ACC112 (cell line): ENCODE results near the gene NEU2.
"Not testable (repeated sequence)": the region's sequence is repeated elsewhere in the genome, so short reads cannot be mapped to it uniquely, and the experiment has no call there.

Experiments
- H2AFZ ChIP-seq: fragments of 200-600 bp; sonication (generic); one replicate; pipeline ENCODE4 v1.6.0; 2017; ENCODE audit warnings: antibody characterized with exemption, low read length; ENCODE audit not compliant: unreplicated experiment
- H3K27ac ChIP-seq: fragments of 200-600 bp; sonication (generic); 2 replicates; pipeline ENCODE4 v1.5.1; 2014; ENCODE audit warnings: low read depth, mild to moderate bottlenecking, antibody characterized with exemption, low read length, moderate library complexity
- H3K27me3 ChIP-seq: fragments of 200-600 bp; sonication (generic); 2 replicates; pipeline ENCODE4 v1.6.1; 2014; ENCODE audit warnings: mild to moderate bottlenecking, antibody characterized with exemption, low read length, moderate library complexity, mixed read lengths; ENCODE audit not compliant: insufficient read depth
- H3K36me3 ChIP-seq: fragments of 200-600 bp; sonication (generic); 2 replicates; pipeline ENCODE4 v1.6.1; 2016; ENCODE audit warnings: mild to moderate bottlenecking, antibody characterized with exemption, low read length, moderate library complexity, mixed read lengths; ENCODE audit not compliant: insufficient read depth
- H3K4me1 ChIP-seq: fragments of 200-600 bp; sonication (generic); one replicate; pipeline ENCODE4 v1.6.1; 2016; ENCODE audit warnings: low read length, mixed read lengths; ENCODE audit not compliant: insufficient read depth, unreplicated experiment, control insufficient read depth
- H3K4me3 ChIP-seq: fragments of 200-600 bp; sonication (generic); 2 replicates; pipeline ENCODE4 v1.5.1; 2014; ENCODE audit warnings: mild to moderate bottlenecking, low read depth, low read length
- H3K79me2 ChIP-seq: fragments of 200-600 bp; sonication (generic); one replicate; pipeline ENCODE4 v1.6.0; 2016; ENCODE audit warnings: low read length; ENCODE audit not compliant: control insufficient read depth, unreplicated experiment, insufficient read depth

NEU2 gene

GRCh38 chr2:233011702-233012131 is 20.8 kb upstream of the NEU2 start:
- Histone ChIP-seq H2AFZ (no peak overlapping the region), H3K27ac (no peak overlapping the region), H3K4me1 (no peaks in the 10 kb centered on the region), H3K27me3 (no peaks in the 10 kb centered on the region), H3K36me3 (no peaks in the 10 kb centered on the region), H3K79me2 (no peaks in the 10 kb centered on the region), H3K4me3 (no peak overlapping the region)

GRCh38 chr2:233012301-233012971 is 20.0 kb upstream of the NEU2 start:
- Histone ChIP-seq H3K27ac (no peak overlapping the region), H3K27me3 (no peaks in the 10 kb centered on the region)

GRCh38 chr2:233013027-233013461 is 19.4 kb upstream of the NEU2 start, which contains the start of gene NGEF:
NGEF (minus strand) TSS chr2:233013256; CDS start chr2:232974890, 38,366 bp downstream.
- no peak within 1 kb of the TSS for H3K27ac ChIP-seq
- no peak within 1 kb of the TSS for H3K4me3 ChIP-seq
- no peaks in the 10 kb centered on the region for H3K4me1 ChIP-seq
- no peak within 1 kb of the TSS for H2AFZ ChIP-seq
- no peaks in the 10 kb centered on the region for H3K27me3 ChIP-seq
- no peaks in the 10 kb centered on the region for H3K36me3 ChIP-seq
- no peaks in the 10 kb centered on the region for H3K79me2 ChIP-seq

More at GRCh38 chr2:233012301-233012971, 20.0 kb upstream of the NEU2 start:
- Histone ChIP-seq H3K4me1 (no peaks in the 10 kb centered on the region), H3K4me3 (no peak overlapping the region), H3K79me2 (no peaks in the 10 kb centered on the region), H2AFZ (no peak overlapping the region), H3K36me3 (no peaks in the 10 kb centered on the region)

GRCh38 chr2:233013650-233014049 is 18.8 kb upstream of the NEU2 start:
- no peak overlapping the region for H3K4me3 ChIP-seq
- no peak overlapping the region for H3K27ac ChIP-seq
- no peaks in the 10 kb centered on the region for H3K79me2 ChIP-seq

GRCh38 chr2:233015019-233015645 is 17.3 kb upstream of the NEU2 start:
- H2AFZ ChIP-seq = no peak overlapping the region
- no peaks in the 10 kb centered on the region for H3K27me3 ChIP-seq
- no peak overlapping the region for H3K27ac ChIP-seq
- H3K4me3 ChIP-seq = no peak overlapping the region
- no peaks in the 10 kb centered on the region for H3K36me3 ChIP-seq
- H3K4me1 ChIP-seq = no peaks in the 10 kb centered on the region
- H3K79me2 ChIP-seq = no peaks in the 10 kb centered on the region

More at GRCh38 chr2:233013650-233014049, 18.8 kb upstream of the NEU2 start:
- no peaks in the 10 kb centered on the region for H3K36me3 ChIP-seq
- no peaks in the 10 kb centered on the region for H3K4me1 ChIP-seq
- no peak overlapping the region for H2AFZ ChIP-seq
- H3K27me3 ChIP-seq = no peaks in the 10 kb centered on the region

GRCh38 chr2:233017947-233018346 is 14.5 kb upstream of the NEU2 start:
- Histone ChIP-seq H3K27ac (no peak overlapping the region), H2AFZ (no peak overlapping the region), H3K4me3 (no peak overlapping the region), H3K4me1 (no peaks in the 10 kb centered on the region), H3K36me3 (no peaks in the 10 kb centered on the region), H3K27me3 (no peaks in the 10 kb centered on the region), H3K79me2 (no peaks in the 10 kb centered on the region)

GRCh38 chr2:233019610-233020009 is 12.9 kb upstream of the NEU2 start:
- not testable (repeated sequence) for H3K4me3 ChIP-seq, H2AFZ ChIP-seq, H3K27ac ChIP-seq, H3K79me2 ChIP-seq, H3K36me3 ChIP-seq, H3K4me1 ChIP-seq, H3K27me3 ChIP-seq

- no peaks in the 10 kb centered on the region for H3K4me1 ChIP-seq
- no peaks in the 10 kb centered on the region for H3K79me2 ChIP-seq
- no peak overlapping the region for H3K27ac ChIP-seq
- H3K27me3 ChIP-seq = no peaks in the 10 kb centered on the region
- no peaks in the 10 kb centered on the region for H3K36me3 ChIP-seq
- H3K4me3 ChIP-seq = no peak overlapping the region
- H2AFZ ChIP-seq = no peak overlapping the region
Observed at GRCh38 chr2:233020454-233020853, 12.0 kb upstream of the NEU2 start.

GRCh38 chr2:233021771-233022170 is 10.7 kb upstream of the NEU2 start:
- Histone ChIP-seq H3K4me3 (no peak overlapping the region), H3K4me1 (peaks cover 7% of the 10 kb centered on the region), H3K27ac (no peak overlapping the region), H3K79me2 (no peaks in the 10 kb centered on the region), H2AFZ (no peak overlapping the region), H3K36me3 (no peaks in the 10 kb centered on the region), H3K27me3 (no peaks in the 10 kb centered on the region)

- no peaks in the 10 kb centered on the region for H3K27me3 ChIP-seq
- H3K4me3 ChIP-seq = no peak overlapping the region
- H3K79me2 ChIP-seq = no peaks in the 10 kb centered on the region
- H2AFZ ChIP-seq = no peak overlapping the region
- peaks cover 7% of the 10 kb centered on the region for H3K4me1 ChIP-seq
- H3K36me3 ChIP-seq = no peaks in the 10 kb centered on the region
- no peak overlapping the region for H3K27ac ChIP-seq
Observed at GRCh38 chr2:233022561-233022960, 9.9 kb upstream of the NEU2 start.
